K562 (cell line): ENCODE data around the gene MYO10. TPM values are rescaled to one million over a fixed set of nuclear protein-coding genes. Genes with fewer than 3 reads are reported as not detected.
"Not testable (repeated sequence)": the region's sequence is repeated elsewhere in the genome, so short reads cannot be mapped to it uniquely, and the experiment has no call there.

Experiments
- ATAC-seq: fragments of 200-7000 bp; cut with Tn5 transposase; 3 replicates; pipeline ENCODE4 v1.9.1; 2020; ENCODE audit warnings: moderate library complexity
- BruUV-seq: library from RNA; stranded (reverse); fragments of 400-500 nt; replicated peaks from 2 replicates; lab custom pipeline; 2021; lab: Mats Ljungman, UMichigan
- CTCF ChIA-PET: fragments of 300-600 bp; formaldehyde crosslinking; extraction: SDS; loops from one replicate; lab custom pipeline; 2021; ENCODE audit warnings: low intra/inter-chr PET ratio; lab: Yijun Ruan, JAX
- POLR2A ChIA-PET: fragments of 300-600, 350-650 bp; sonication (Branson Sonifier 250); formaldehyde crosslinking; extraction: SDS; loops from one replicate; lab custom pipeline; 2021; ENCODE audit warnings: antibody characterized with exemption, inconsistent platforms; lab: Yijun Ruan, JAX
- DNase-seq, 4 experiments: peaks; one replicate each; pipeline versions ENCODE4 v3.0.0 to v3.0.0-alpha.2; 2011 to 2018; ENCODE audit warnings: low spot score in 3 of 4, mixed read lengths in 3 of 4; ENCODE audit errors: extremely low read depth in 1 of 4
- FAIRE-seq: peaks from 2 replicates; lab custom pipeline; 2011; peaks lifted over from hg19 to GRCh38; lab: Jason Lieb, UNC
- H2AFZ ChIP-seq: 2 replicates; pipeline ENCODE4 v1.6.0; 2011; ENCODE audit warnings: low read depth, low read length, control low read depth, inconsistent platforms
- H3K27ac ChIP-seq: fragments of 200-600 bp; 3 replicates; pipeline ENCODE4 v1.8.0; 2011; ENCODE audit warnings: low read depth, mild to moderate bottlenecking, control low read depth, inconsistent platforms, low read length, moderate library complexity, mixed read lengths; ENCODE audit errors: extremely low read depth
- H3K27me3 ChIP-seq, 2 experiments: fragments of 300-600 bp in 1 of 2; 2 replicates in 1 of 2; 3 replicates in 1 of 2; pipeline versions ENCODE4 v1.6.0 to v1.8.0; 2011; ENCODE audit warnings: inconsistent platforms in 2 of 2, low read length in 2 of 2, mild to moderate bottlenecking in 1 of 2, mixed read lengths in 1 of 2, moderate library complexity in 1 of 2; ENCODE audit not compliant: control insufficient read depth in 2 of 2, insufficient read depth in 2 of 2
- H3K36me3 ChIP-seq: fragments of 300-600 bp; 3 replicates; pipeline ENCODE4 v1.8.0; 2011; ENCODE audit warnings: mild to moderate bottlenecking, low read length, inconsistent platforms; ENCODE audit not compliant: control insufficient read depth, insufficient read depth
- H3K4me1 ChIP-seq, 2 experiments: fragments of 200-600 bp in 1 of 2; replicated peaks in 1 of 2; 2 replicates in 1 of 2; 3 replicates in 1 of 2; pipeline versions ENCODE4 v1.5.1 to v1.8.0; 2011; ENCODE audit warnings: inconsistent platforms in 2 of 2, low read length in 2 of 2, mild to moderate bottlenecking in 1 of 2, mixed read lengths in 1 of 2, moderate library complexity in 1 of 2; ENCODE audit not compliant: control insufficient read depth in 2 of 2, insufficient read depth in 2 of 2
- H3K4me2 ChIP-seq: 2 replicates; pipeline ENCODE4 v1.6.1; 2011; ENCODE audit warnings: low read length, control low read depth, inconsistent platforms, mixed read lengths; ENCODE audit not compliant: insufficient read depth
- H3K4me3 ChIP-seq: fragments of 200-600 bp; sonication (generic), shearing (Covaris generic); 2 replicates; pipeline ENCODE4 v1.5.1; 2016; ENCODE audit warnings: control low read depth, inconsistent platforms
- H3K79me2 ChIP-seq: fragments of 200-600 bp; 3 replicates; pipeline ENCODE4 v1.8.0; 2011; ENCODE audit warnings: low read length, inconsistent platforms; ENCODE audit not compliant: control insufficient read depth, insufficient read depth
- H3K9ac ChIP-seq, 2 experiments: 2 replicates each; pipeline versions ENCODE4 v1.6.0 to v1.6.1; 2011; ENCODE audit warnings: low read depth in 2 of 2, low read length in 2 of 2, control low read depth in 1 of 2, inconsistent platforms in 1 of 2, mild to moderate bottlenecking in 1 of 2, mixed read lengths in 1 of 2; ENCODE audit not compliant: insufficient read depth in 1 of 2
- H3K9me1 ChIP-seq: one replicate; pipeline ENCODE4 v1.6.0; 2011; ENCODE audit warnings: inconsistent platforms, mild to moderate bottlenecking, low read length, moderate library complexity; ENCODE audit not compliant: control insufficient read depth, insufficient read depth
- H3K9me3 ChIP-seq: replicated peaks from 2 replicates; pipeline ENCODE4 v1.5.1; 2011; ENCODE audit warnings: low read depth, low read length, inconsistent platforms; ENCODE audit not compliant: control insufficient read depth, insufficient read depth
- H4K20me1 ChIP-seq: replicated peaks from 2 replicates; pipeline ENCODE4 v1.6.1; 2011; ENCODE audit warnings: low read length, inconsistent platforms, mixed read lengths; ENCODE audit not compliant: control insufficient read depth, insufficient read depth
- CREB3L1 ChIP-seq: fragments of 450-650 bp; IDR thresholded peaks from 2 replicates; pipeline ENCODE4 v1.6.1; 2014; ENCODE audit warnings: low read depth, mild to moderate bottlenecking, moderate library complexity, borderline replicate concordance
- FOSL1 ChIP-seq: fragments of 200-800 bp; sonication (Bioruptor generic); conservative IDR thresholded peaks from 2 replicates; pipeline ENCODE4 v1.6.1; 2016; ENCODE audit warnings: missing genetic modification characterization, missing compliant biosample characterization
- RHOXF2B ChIP-seq: fragments of 250-450 bp; sonication (Bioruptor Pico); conservative IDR thresholded peaks from 2 replicates; pipeline ENCODE4 v1.5.1; 2021
- ZNF395 ChIP-seq: fragments of 200-800 bp; sonication (Bioruptor generic); IDR thresholded peaks from 2 replicates; pipeline ENCODE4 v1.6.1; 2017; ENCODE audit warnings: missing genetic modification characterization, missing compliant biosample characterization
- WGBS: fragments of 100-300 bp; shearing (Covaris generic); methylation state at CpG from one replicate; pipeline ENCODE4 v1.1.6; 2016; ENCODE audit warnings: low coverage, mixed read lengths; ENCODE audit not compliant: insufficient coverage; ENCODE audit errors: missing lambda C conversion rate; 5-methylcytosine and 5-hydroxymethylcytosine counted together
- in situ Hi-C: fragments of 300-500 bp; cut with MboI; formaldehyde crosslinking; loops from 4 replicates; pipeline ENCODE4 v1.15.0; 2018; ENCODE audit warnings: inconsistent platforms, mixed read lengths
- intact Hi-C: fragments of 100-400 bp; cut with micrococcal nuclease; formaldehyde crosslinking; loops from 2 replicates; pipeline ENCODE4 v1.14.2; 2022
- polyA plus RNA-seq, 8 experiments: library from polyadenylated mRNA; depleted of rRNA in 4 of 8; stranded (reverse) in 5 of 8; unstranded in 3 of 8; fragments of >200 nt; fragmentation: Nextera tagmentation in 2 of 8; fragmentation: Illumina TruSeq in 1 of 8; extraction: Ambion mirVana in 2 of 8; extraction: Trizol in 1 of 8; gene quantifications; 2 replicates each; pipeline versions ENCODE4 v1.2.1 to v1.2.3, GENCODE V29; 2011 to 2014; ENCODE audit warnings: inconsistent platforms in 1 of 8, missing spikeins in 1 of 8
- total RNA-seq, 7 experiments: library from RNA; depleted of rRNA in 6 of 7; stranded (reverse); fragments of >200 nt in 6 of 7; fragmentation: Illumina TruSeq in 2 of 7; extraction: Trizol in 2 of 7; gene quantifications; 2 replicates each; pipeline versions ENCODE4 v1.2.1 to v1.2.3, GENCODE V29; 2011 to 2021; ENCODE audit warnings: low replicate concordance in 1 of 7

MYO10 gene
- total and polyA plus RNA-seq, 9 of the 15 experiments (the other 6 are each of a cell fraction or from before 2014, with no cell fraction given): 0.04 to 0.24 TPM; not detected in 7

DNA sequence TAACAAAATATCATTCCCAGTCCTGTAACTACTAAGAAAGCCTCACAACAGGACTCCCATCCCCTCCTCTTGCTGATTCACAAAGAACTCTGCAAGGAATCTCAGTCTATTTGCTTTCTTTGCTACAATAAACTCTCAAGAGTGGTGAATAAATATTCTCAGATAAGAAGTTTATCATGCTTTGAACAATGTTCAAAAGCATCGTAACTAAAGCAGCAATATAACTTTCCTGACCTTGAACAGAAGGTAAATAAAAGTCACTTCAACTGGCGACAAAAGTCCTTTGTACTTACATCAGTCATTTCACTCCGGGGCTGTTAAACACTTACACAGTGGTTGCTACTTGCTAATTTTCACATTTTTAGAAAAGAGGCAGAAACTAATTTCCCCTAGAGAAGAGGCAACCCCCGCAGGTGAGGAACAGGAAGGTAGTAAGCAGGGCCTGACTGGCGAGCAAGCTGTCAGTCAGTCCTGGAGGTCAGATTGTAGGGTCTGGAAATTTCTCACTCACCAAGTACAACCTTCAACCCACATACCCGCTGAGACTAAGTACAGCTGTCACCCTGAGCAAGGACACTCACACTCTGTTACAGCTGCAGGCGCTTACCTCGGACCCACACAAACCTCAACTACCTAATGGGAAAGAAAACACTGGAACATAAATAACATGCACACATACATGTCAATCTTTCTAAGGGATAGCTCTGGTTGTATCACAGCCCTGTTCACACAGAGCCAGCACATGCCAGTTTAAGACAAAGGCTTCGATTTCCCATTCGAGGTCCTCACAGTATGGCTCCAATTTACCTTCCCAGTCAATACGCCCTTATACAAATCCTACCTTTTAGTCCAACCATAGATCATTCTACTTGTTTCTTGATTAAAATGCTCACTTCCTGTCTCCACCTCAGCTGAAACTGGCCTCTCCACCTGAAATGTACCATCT, 214.7 kb downstream of the MYO10 start:
- DNase-seq: no peak
- FAIRE-seq: no peak
- Histone ChIP-seq H4K20me1 (no peaks in the 10 kb centered on the region), H3K27me3 (peaks cover 4 to 12% of the 10 kb centered on the region in 2 experiments; a peak in 3 of 5 replicates), H3K9me1 (no peaks in the 10 kb centered on the region), H3K27ac (no peak overlapping the region), H3K4me3 (no peak overlapping the region), H2AFZ (no peak overlapping the region), H3K36me3 (no peaks in the 10 kb centered on the region), H3K79me2 (no peaks in the 10 kb centered on the region), H3K9me3 (no peaks in the 10 kb centered on the region), H3K4me2 (no peak overlapping the region), H3K4me1 (no peaks in the 10 kb centered on the region; a peak in 1 of 5 replicates), H3K9ac (no peak overlapping the region)
- 1% methylated on average over 10 of the region's 11 CpGs for WGBS
- POLR2A ChIA-PET: no interaction called here
- TF ChIP-seq CREB3L1 (no peak), ZNF395 (CRISPR knock-in tag) (no peak), FOSL1 (no peak), RHOXF2B (CRISPR knock-in tag) (no peak)
- intact Hi-C loops: no loop called here
- no peak for ATAC-seq
- CTCF ChIA-PET: no interaction called here
- in situ Hi-C loops: no loop called here
- BruUV-seq: no TSS peak

- CTCF ChIA-PET, in situ Hi-C loops: not testable (repeated sequence)
Measured at GRCh38 chr5:16718036-16718435, 218.1 kb downstream of the MYO10 start.

More at GRCh38 chr5:16718036-16718435, 218.1 kb downstream of the MYO10 start:
- 5% methylated on average over 15 of the region's 23 CpGs for WGBS
- H3K79me2 ChIP-seq, H3K27me3 ChIP-seq, H3K4me2 ChIP-seq, DNase-seq, FAIRE-seq, H3K27ac ChIP-seq, H4K20me1 ChIP-seq, H3K9me1 ChIP-seq, H2AFZ ChIP-seq, H3K4me1 ChIP-seq, H3K9me3 ChIP-seq, intact Hi-C loops, H3K36me3 ChIP-seq, H3K9ac ChIP-seq, ATAC-seq, H3K4me3 ChIP-seq, BruUV-seq: not testable (repeated sequence)
- POLR2A ChIA-PET: interaction anchor here (0.6 to 1.5 kb wide), 3 partner anchors 9 to 717 kb away, joined by 3 to 4 read pairs (median 3); no protein-coding TSS in a partner anchor
